Loucy (cell line): ENCODE measurements around the gene CLEC16A.

Source experiments
- H2AFZ ChIP-seq: fragments of 200-600 bp; sonication (generic); 2 replicates; pipeline ENCODE4 v1.6.0; 2016; ENCODE audit warnings: antibody characterized with exemption, mild to moderate bottlenecking, low read length, moderate library complexity
- H3F3A ChIP-seq: fragments of 200-600 bp; 2 replicates; pipeline ENCODE4 v1.6.0; 2016; ENCODE audit warnings: antibody characterized with exemption, low read depth, mild to moderate bottlenecking
- H3K27me3 ChIP-seq: fragments of 200-600 bp; sonication (generic); 2 replicates; pipeline ENCODE4 v1.6.1; 2014; ENCODE audit warnings: low read length, mild to moderate bottlenecking; ENCODE audit not compliant: insufficient read depth, poor library complexity, severe bottlenecking
- H3K36me3 ChIP-seq: fragments of 200-600 bp; sonication (generic); 2 replicates; pipeline ENCODE4 v1.6.1; 2016; ENCODE audit warnings: low read length; ENCODE audit not compliant: insufficient read depth
- H3K4me1 ChIP-seq: fragments of 200-600 bp; sonication (generic); 2 replicates; pipeline ENCODE4 v1.5.1; 2014; ENCODE audit warnings: low read length, mild to moderate bottlenecking; ENCODE audit not compliant: insufficient read depth, poor library complexity, severe bottlenecking
- H3K4me2 ChIP-seq: fragments of 200-600 bp; sonication (generic); 2 replicates; pipeline ENCODE4 v1.6.0; 2014; ENCODE audit warnings: antibody characterized with exemption, low read length, low read depth, mild to moderate bottlenecking; ENCODE audit not compliant: poor library complexity, severe bottlenecking
- H3K4me3 ChIP-seq: fragments of 200-600 bp; sonication (generic); 2 replicates; pipeline ENCODE4 v1.5.1; 2014; ENCODE audit warnings: low read length, mild to moderate bottlenecking, mixed read lengths; ENCODE audit not compliant: poor library complexity, severe bottlenecking
- H3K79me2 ChIP-seq: fragments of 200-600 bp; sonication (generic); 2 replicates; pipeline ENCODE4 v1.6.1; 2014; ENCODE audit warnings: low read length; ENCODE audit not compliant: insufficient read depth
- H3K9ac ChIP-seq: fragments of 200-600 bp; sonication (generic); 2 replicates; pipeline ENCODE4 v1.6.0; 2014; ENCODE audit warnings: mild to moderate bottlenecking, low read depth, low read length, moderate library complexity; ENCODE audit not compliant: poor library complexity, severe bottlenecking
- H3K9me2 ChIP-seq: fragments of 200-600 bp; sonication (generic); replicated peaks from 2 replicates; pipeline ENCODE4 v1.6.1; 2016; ENCODE audit warnings: low read depth, low read length, mixed read lengths
- H3K9me3 ChIP-seq: fragments of 200-600 bp; sonication (generic); 2 replicates; pipeline ENCODE4 v1.6.1; 2014; ENCODE audit warnings: mild to moderate bottlenecking, antibody characterized with exemption, low read length, low read depth; ENCODE audit not compliant: insufficient read depth
- H4K20me1 ChIP-seq: fragments of 200-600 bp; sonication (generic); 2 replicates; pipeline ENCODE4 v1.6.0; 2014; ENCODE audit warnings: antibody characterized with exemption, low read length, mild to moderate bottlenecking; ENCODE audit not compliant: insufficient read depth, poor library complexity, severe bottlenecking
- EZH2phosphoT487 ChIP-seq: fragments of 200-600 bp; IDR thresholded peaks from 2 replicates; pipeline ENCODE4 v1.6.1; 2018; ENCODE audit warnings: antibody characterized with exemption, mild to moderate bottlenecking, moderate library complexity, borderline replicate concordance
- TF ChIP-seq, protein P1 (sequence below): fragments of 200-600 bp; sonication (generic); conservative IDR thresholded peaks from 2 replicates; pipeline ENCODE4 v1.5.1; 2014; ENCODE audit warnings: mild to moderate bottlenecking, antibody characterized with exemption, low read length

CLEC16A gene

GRCh38 chr16:11089504-11090124 is 145.2 kb downstream of the CLEC16A start:
- Histone ChIP-seq H3K27me3 (no peaks in the 10 kb centered on the region), H3F3A (peaks cover 7% of the 10 kb centered on the region), H3K4me3 (no peak overlapping the region), H3K9me3 (no peaks in the 10 kb centered on the region), H3K4me1 (peaks cover 60% of the 10 kb centered on the region), H2AFZ (no peak overlapping the region), H3K9me2 (no peaks in the 10 kb centered on the region), H4K20me1 (no peaks in the 10 kb centered on the region), H3K9ac (no peak overlapping the region), H3K36me3 (no peaks in the 10 kb centered on the region), H3K79me2 (no peaks in the 10 kb centered on the region), H3K4me2 (no peak overlapping the region)
- TF ChIP-seq, protein P1, sequence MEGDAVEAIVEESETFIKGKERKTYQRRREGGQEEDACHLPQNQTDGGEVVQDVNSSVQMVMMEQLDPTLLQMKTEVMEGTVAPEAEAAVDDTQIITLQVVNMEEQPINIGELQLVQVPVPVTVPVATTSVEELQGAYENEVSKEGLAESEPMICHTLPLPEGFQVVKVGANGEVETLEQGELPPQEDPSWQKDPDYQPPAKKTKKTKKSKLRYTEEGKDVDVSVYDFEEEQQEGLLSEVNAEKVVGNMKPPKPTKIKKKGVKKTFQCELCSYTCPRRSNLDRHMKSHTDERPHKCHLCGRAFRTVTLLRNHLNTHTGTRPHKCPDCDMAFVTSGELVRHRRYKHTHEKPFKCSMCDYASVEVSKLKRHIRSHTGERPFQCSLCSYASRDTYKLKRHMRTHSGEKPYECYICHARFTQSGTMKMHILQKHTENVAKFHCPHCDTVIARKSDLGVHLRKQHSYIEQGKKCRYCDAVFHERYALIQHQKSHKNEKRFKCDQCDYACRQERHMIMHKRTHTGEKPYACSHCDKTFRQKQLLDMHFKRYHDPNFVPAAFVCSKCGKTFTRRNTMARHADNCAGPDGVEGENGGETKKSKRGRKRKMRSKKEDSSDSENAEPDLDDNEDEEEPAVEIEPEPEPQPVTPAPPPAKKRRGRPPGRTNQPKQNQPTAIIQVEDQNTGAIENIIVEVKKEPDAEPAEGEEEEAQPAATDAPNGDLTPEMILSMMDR = no peak
- TF ChIP-seq EZH2phosphoT487 = no peak

GRCh38 chr16:11090232-11090631 is 145.9 kb downstream of the CLEC16A start:
- H3K27me3 ChIP-seq = no peaks in the 10 kb centered on the region
- H3K36me3 ChIP-seq = no peaks in the 10 kb centered on the region
- TF ChIP-seq, protein P1 = no peak
- no peak for TF ChIP-seq EZH2phosphoT487
- H3K4me3 ChIP-seq = no peak overlapping the region
- peaks cover 13% of the 10 kb centered on the region for H3F3A ChIP-seq
- H3K9me2 ChIP-seq = no peaks in the 10 kb centered on the region
- H3K79me2 ChIP-seq = no peaks in the 10 kb centered on the region
- H3K9me3 ChIP-seq = no peaks in the 10 kb centered on the region
- H4K20me1 ChIP-seq = no peaks in the 10 kb centered on the region
- no peak overlapping the region for H3K4me2 ChIP-seq
- H3K4me1 ChIP-seq = peaks cover 66% of the 10 kb centered on the region
- no peak overlapping the region for H2AFZ ChIP-seq
- no peak overlapping the region for H3K9ac ChIP-seq

DNA sequence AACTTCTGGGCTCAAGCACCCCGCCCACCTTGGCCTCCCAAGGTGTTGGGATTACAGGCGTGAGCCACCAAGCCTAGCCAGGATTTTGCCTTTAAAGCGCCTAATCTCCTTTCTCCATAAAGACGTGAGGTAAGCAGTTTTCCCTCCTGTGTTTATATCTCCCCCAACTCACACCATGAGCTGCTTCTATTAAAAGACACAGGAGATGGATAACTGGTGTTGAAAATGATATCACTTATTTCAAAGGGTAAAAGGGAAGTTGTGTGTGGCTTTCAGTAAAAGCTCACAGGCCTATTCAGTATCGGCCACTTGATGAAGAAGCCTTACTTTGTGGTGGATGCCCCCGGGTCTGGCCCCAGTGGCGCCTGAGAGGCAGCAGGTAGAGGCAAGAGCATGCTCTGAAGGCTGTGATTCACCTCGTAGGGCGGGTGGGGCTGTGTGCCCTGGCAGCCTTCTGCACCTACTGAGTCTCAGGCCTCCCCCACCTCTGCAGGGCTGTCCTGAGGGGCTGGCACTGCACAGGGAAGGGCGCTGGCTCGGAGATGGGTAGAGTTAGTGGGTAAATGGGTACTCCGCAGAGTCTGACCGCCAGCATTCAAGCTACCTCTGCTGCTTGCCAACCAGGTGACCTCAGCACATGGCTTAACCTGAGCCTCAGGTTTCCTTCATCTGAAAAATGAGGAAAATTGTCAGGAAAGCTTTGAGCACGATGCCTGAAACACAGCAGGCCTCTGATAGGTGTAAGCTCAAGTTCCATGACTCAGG is 146.8 kb downstream of the CLEC16A start:
- Histone ChIP-seq H3K9me3 (no peaks in the 10 kb centered on the region), H2AFZ (no peak overlapping the region), H3F3A (peaks cover 14% of the 10 kb centered on the region), H3K4me3 (no peak overlapping the region), H3K27me3 (no peaks in the 10 kb centered on the region), H3K9ac (peak overlapping the region; percentile 47), H3K9me2 (no peaks in the 10 kb centered on the region), H4K20me1 (no peaks in the 10 kb centered on the region), H3K79me2 (no peaks in the 10 kb centered on the region), H3K36me3 (no peaks in the 10 kb centered on the region), H3K4me2 (peak overlapping the region; percentile 37), H3K4me1 (peaks cover 75% of the 10 kb centered on the region)
- TF ChIP-seq EZH2phosphoT487 = no peak
- TF ChIP-seq, protein P1 = no peak
